Testis (tissue), 2 donors: ENCODE measurements around the gene SLC5A6.

Experiments used
- POLR2A ChIP-seq: fragments of 450-650 bp; IDR thresholded peaks from one replicate; pipeline ENCODE4 v1.6.1; 2017; ENCODE audit warnings: antibody characterized with exemption, mild to moderate bottlenecking, moderate library complexity
- TF ChIP-seq, protein P1 (sequence below), 3 experiments: fragments of 450-650 bp in 2 of 3; fragments of 200-600 bp in 1 of 3; sonication (generic) in 1 of 3; IDR thresholded peaks; one replicate each; pipeline ENCODE4 v1.5.1; 2016 to 2019; ENCODE audit warnings: antibody characterized with exemption in 3 of 3, mild to moderate bottlenecking in 2 of 3, moderate library complexity in 1 of 3

DNA sequence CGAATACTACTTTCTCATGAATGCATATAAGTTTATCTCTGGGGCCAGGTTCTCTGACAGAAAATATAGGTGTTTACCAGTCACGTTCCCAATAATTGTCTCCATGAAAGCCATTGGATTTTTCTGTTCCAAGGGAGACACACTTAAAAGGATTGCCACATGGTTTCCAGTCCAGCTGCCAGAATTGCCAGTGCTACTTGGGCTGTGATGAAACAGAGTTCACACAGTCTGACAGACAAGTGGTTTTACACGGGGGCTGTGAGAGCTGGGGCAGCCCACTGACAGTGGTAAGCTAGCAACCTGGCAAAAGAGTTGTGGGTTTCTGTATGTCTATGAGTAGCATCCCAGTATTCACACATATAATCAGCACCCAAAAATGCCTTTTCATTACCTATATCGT is 28.0 kb downstream of the SLC5A6 start:
- no peak for TF ChIP-seq POLR2A
- TF ChIP-seq, protein P1, sequence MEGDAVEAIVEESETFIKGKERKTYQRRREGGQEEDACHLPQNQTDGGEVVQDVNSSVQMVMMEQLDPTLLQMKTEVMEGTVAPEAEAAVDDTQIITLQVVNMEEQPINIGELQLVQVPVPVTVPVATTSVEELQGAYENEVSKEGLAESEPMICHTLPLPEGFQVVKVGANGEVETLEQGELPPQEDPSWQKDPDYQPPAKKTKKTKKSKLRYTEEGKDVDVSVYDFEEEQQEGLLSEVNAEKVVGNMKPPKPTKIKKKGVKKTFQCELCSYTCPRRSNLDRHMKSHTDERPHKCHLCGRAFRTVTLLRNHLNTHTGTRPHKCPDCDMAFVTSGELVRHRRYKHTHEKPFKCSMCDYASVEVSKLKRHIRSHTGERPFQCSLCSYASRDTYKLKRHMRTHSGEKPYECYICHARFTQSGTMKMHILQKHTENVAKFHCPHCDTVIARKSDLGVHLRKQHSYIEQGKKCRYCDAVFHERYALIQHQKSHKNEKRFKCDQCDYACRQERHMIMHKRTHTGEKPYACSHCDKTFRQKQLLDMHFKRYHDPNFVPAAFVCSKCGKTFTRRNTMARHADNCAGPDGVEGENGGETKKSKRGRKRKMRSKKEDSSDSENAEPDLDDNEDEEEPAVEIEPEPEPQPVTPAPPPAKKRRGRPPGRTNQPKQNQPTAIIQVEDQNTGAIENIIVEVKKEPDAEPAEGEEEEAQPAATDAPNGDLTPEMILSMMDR (IDR thresholded peaks at IDR 0.05): no peak
